ENCODE measurements around the gene RASAL1.

GRCh38 chr12:113161415-113162016 is 26.0 kb upstream of the RASAL1 start:
- TF ChIP-seq GATA3 (IDR thresholded peaks at IDR 0.05; ENCODE audit: low read depth, low read length) (no peak), GATA2 (IDR thresholded peaks at IDR 0.05; ENCODE audit: low read depth, low read length) (no peak)

All from SH-SY5Y (cell line).